OCI-LY7 (cell line): Measurements from ENCODE around the gene ADAMTS7. TPM values are rescaled to one million over a fixed set of nuclear protein-coding genes. Genes with fewer than 3 reads are reported as not detected.
A peak's percentile ranks its signal among the peaks of the same experiment; 100 is the strongest.
"Not testable (repeated sequence)": the region's sequence is repeated elsewhere in the genome, so short reads cannot be mapped to it uniquely, and the experiment has no call there.

Source experiments
- BruUV-seq: library from RNA; stranded (reverse); fragments of 400-500 nt; replicated peaks from 2 replicates; lab custom pipeline; 2021; lab: Mats Ljungman, UMichigan
- CTCF ChIA-PET: fragments of 300-600 bp; sonication (Branson Sonifier 250); formaldehyde crosslinking; loops from one replicate; lab custom pipeline; 2022; ENCODE audit warnings: antibody characterized with exemption; ENCODE audit not compliant: unreplicated experiment; lab: Charles Lee
- POLR2A ChIA-PET: fragments of 300-600 bp; sonication (Branson Sonifier 250); formaldehyde crosslinking; loops from one replicate; lab custom pipeline; 2022; ENCODE audit warnings: antibody characterized with exemption; lab: Charles Lee
- DNase-seq: peaks from one replicate; pipeline ENCODE4 v3.0.0-alpha.2; 2015; ENCODE audit warnings: low spot score
- H2AFZ ChIP-seq: fragments of 200-600 bp; sonication (generic), shearing (Covaris generic); 2 replicates; pipeline ENCODE4 v1.6.1; 2014; ENCODE audit warnings: mild to moderate bottlenecking, antibody characterized with exemption, low read length, moderate library complexity
- H3K27ac ChIP-seq: fragments of 200-600 bp; sonication (generic); 2 replicates; pipeline ENCODE4 v1.5.1; 2014; ENCODE audit warnings: mixed run types, low read depth, mild to moderate bottlenecking, moderate library complexity, low read length, inconsistent platforms; ENCODE audit not compliant: poor library complexity, severe bottlenecking
- H3K36me3 ChIP-seq: fragments of 200-600 bp; sonication (generic); 2 replicates; pipeline ENCODE4 v1.6.1; 2014; ENCODE audit warnings: mild to moderate bottlenecking, antibody characterized with exemption, low read length, moderate library complexity, mixed read lengths; ENCODE audit not compliant: insufficient read depth
- H3K4me1 ChIP-seq: fragments of 200-600 bp; sonication (generic); 2 replicates; pipeline ENCODE4 v1.5.1; 2014; ENCODE audit warnings: mild to moderate bottlenecking, low read length; ENCODE audit not compliant: insufficient read depth, poor library complexity, severe bottlenecking
- H3K4me2 ChIP-seq: fragments of 200-600 bp; sonication (generic); 2 replicates; pipeline ENCODE4 v1.6.1; 2014; ENCODE audit warnings: mild to moderate bottlenecking, low read length
- H3K4me3 ChIP-seq: fragments of 200-600 bp; sonication (generic); 2 replicates; pipeline ENCODE4 v1.5.1; 2014; ENCODE audit warnings: mild to moderate bottlenecking, low read depth, low read length; ENCODE audit not compliant: poor library complexity, severe bottlenecking
- H3K79me2 ChIP-seq: fragments of 200-600 bp; sonication (generic); 2 replicates; pipeline ENCODE4 v1.6.1; 2016; ENCODE audit warnings: low read depth, mild to moderate bottlenecking, low read length, moderate library complexity, mixed read lengths; ENCODE audit not compliant: insufficient read depth
- H3K9me2 ChIP-seq: fragments of 200-600 bp; sonication (generic); 2 replicates; pipeline ENCODE4 v1.6.1; 2016; ENCODE audit warnings: mild to moderate bottlenecking, low read length, mixed read lengths; ENCODE audit not compliant: insufficient read depth
- H3K9me3 ChIP-seq: fragments of 200-600 bp; sonication (generic); 2 replicates; pipeline ENCODE4 v1.6.1; 2014; ENCODE audit warnings: mild to moderate bottlenecking, mixed run types, low read length, mixed read lengths
- H4K20me1 ChIP-seq: fragments of 200-600 bp; sonication (generic); 2 replicates; pipeline ENCODE4 v1.6.1; 2014; ENCODE audit warnings: mild to moderate bottlenecking, antibody characterized with exemption, low read length, moderate library complexity, mixed read lengths; ENCODE audit not compliant: insufficient read depth
- CTCF ChIP-seq: fragments of 200-600 bp; sonication (generic); conservative IDR thresholded peaks from 2 replicates; pipeline ENCODE4 v1.5.1; 2014; ENCODE audit warnings: mild to moderate bottlenecking, antibody characterized with exemption, low read length, moderate library complexity, mixed read lengths
- EZH2phosphoT487 ChIP-seq: fragments of 200-600 bp; sonication (generic); IDR thresholded peaks from 2 replicates; pipeline ENCODE4 v1.6.1; 2018; ENCODE audit warnings: low read depth, borderline replicate concordance, mild to moderate bottlenecking, mixed run types, antibody characterized with exemption, low read length, moderate library complexity, mixed read lengths
- intact Hi-C: fragments of 100-400 bp; cut with micrococcal nuclease; formaldehyde crosslinking; loops from one replicate; pipeline ENCODE4 v1.10.0; 2022; ENCODE audit not compliant: unreplicated experiment
- total RNA-seq, 2 experiments: library from RNA; depleted of rRNA in 1 of 2; stranded (reverse); fragments of >200 nt in 1 of 2; shearing (Covaris generic) in 1 of 2; gene quantifications; 2 replicates each; pipeline ENCODE4 v1.2.3, GENCODE V29; 2014 to 2022

ADAMTS7 gene
- total RNA-seq, 2 experiments from 2014 or later = 0.08 to 0.19 TPM

GRCh38 chr15:78750566-78750965 lies 60.7 kb downstream of the ADAMTS7 start:
- BruUV-seq = no TSS peak
- peak overlapping the region; percentile 55 for H3K4me2 ChIP-seq
- H3K4me3 ChIP-seq = peak overlapping the region; percentile 23
- H3K27ac ChIP-seq = no peak overlapping the region
- no peaks in the 10 kb centered on the region for H3K9me2 ChIP-seq
- H2AFZ ChIP-seq = no peak overlapping the region
- H3K36me3 ChIP-seq = no peaks in the 10 kb centered on the region
- TF ChIP-seq EZH2phosphoT487 (no peak), CTCF (no peak)
- H3K79me2 ChIP-seq = no peaks in the 10 kb centered on the region
- H3K4me1 ChIP-seq = peaks cover 1% of the 10 kb centered on the region
- no peak for DNase-seq
- ChIA-PET POLR2A (interaction anchor here (0.6 kb wide), 1 partner anchor 569 kb away, joined by 5 read pairs; no protein-coding TSS in a partner anchor), CTCF (no interaction called here)
- intact Hi-C loops = loop anchor here (5.0 to 10.0 kb wide), 2 partner anchors 113 to 254 kb away; no protein-coding TSS in a partner anchor
- no peaks in the 10 kb centered on the region for H3K9me3 ChIP-seq
- H4K20me1 ChIP-seq = no peaks in the 10 kb centered on the region

GRCh38 chr15:78749831-78750230 lies 61.4 kb downstream of the ADAMTS7 start:
- POLR2A ChIA-PET = no interaction called here

GRCh38 chr15:78747877-78748276 lies 63.4 kb downstream of the ADAMTS7 start:
- H4K20me1 ChIP-seq, CTCF ChIA-PET, H2AFZ ChIP-seq, H3K27ac ChIP-seq, H3K4me1 ChIP-seq, H3K36me3 ChIP-seq, H3K9me2 ChIP-seq, intact Hi-C loops, H3K79me2 ChIP-seq, BruUV-seq, H3K4me2 ChIP-seq, H3K4me3 ChIP-seq, H3K9me3 ChIP-seq, DNase-seq: not testable (repeated sequence)
- POLR2A ChIA-PET = interaction anchor here (0.8 kb wide), 1 partner anchor 448 kb away, joined by 3 read pairs; the partner anchor contains the start of gene SKIC8

More at GRCh38 chr15:78749831-78750230, 61.4 kb downstream of the ADAMTS7 start:
- Histone ChIP-seq H3K4me2 (no peak overlapping the region), H3K4me1 (no peaks in the 10 kb centered on the region), H3K9me2 (no peaks in the 10 kb centered on the region), H3K27ac (no peak overlapping the region), H3K79me2 (no peaks in the 10 kb centered on the region), H4K20me1 (no peaks in the 10 kb centered on the region), H3K9me3 (no peaks in the 10 kb centered on the region), H3K36me3 (no peaks in the 10 kb centered on the region), H2AFZ (no peak overlapping the region), H3K4me3 (no peak overlapping the region)
- BruUV-seq = no TSS peak
- intact Hi-C loops = loop anchor here (5.0 to 10.0 kb wide), 2 partner anchors 113 to 255 kb away; no protein-coding TSS in a partner anchor
- no peak for TF ChIP-seq CTCF
- no peak for TF ChIP-seq EZH2phosphoT487
- no peak for DNase-seq
- CTCF ChIA-PET = no interaction called here

- H3K9me3 ChIP-seq, H3K27ac ChIP-seq, H2AFZ ChIP-seq, DNase-seq, BruUV-seq, H3K4me3 ChIP-seq, H4K20me1 ChIP-seq, intact Hi-C loops, CTCF ChIA-PET, POLR2A ChIA-PET, H3K9me2 ChIP-seq, H3K79me2 ChIP-seq, H3K36me3 ChIP-seq: not testable (repeated sequence)
- Histone ChIP-seq H3K4me1 (peaks cover 13% of the 10 kb centered on the region), H3K4me2 (peak overlapping the region; percentile 39)
These were observed 69.6 kb downstream of the ADAMTS7 start for GRCh38 chr15:78741674-78742073.
